Esophagus squamous epithelium (tissue), 4 donors: ENCODE results near the gene VIL1.

Experiments used
- POLR2A ChIP-seq, 4 donors: fragments of 450-650 bp; IDR thresholded peaks; one replicate each; pipeline ENCODE4 v1.6.1; 2017; ENCODE audit warnings: antibody characterized with exemption in 4 of 4, mild to moderate bottlenecking in 4 of 4, moderate library complexity in 3 of 4
- TF ChIP-seq, protein P1 (sequence below), 6 experiments: fragments of 450-650 bp in 4 of 6; fragments of 200-600 bp in 2 of 6; sonication (generic) in 2 of 6; IDR thresholded peaks; one replicate each; pipeline ENCODE4 v1.5.1; 2016 to 2019; ENCODE audit warnings: antibody characterized with exemption in 6 of 6, mild to moderate bottlenecking in 4 of 6, moderate library complexity in 4 of 6

DNA sequence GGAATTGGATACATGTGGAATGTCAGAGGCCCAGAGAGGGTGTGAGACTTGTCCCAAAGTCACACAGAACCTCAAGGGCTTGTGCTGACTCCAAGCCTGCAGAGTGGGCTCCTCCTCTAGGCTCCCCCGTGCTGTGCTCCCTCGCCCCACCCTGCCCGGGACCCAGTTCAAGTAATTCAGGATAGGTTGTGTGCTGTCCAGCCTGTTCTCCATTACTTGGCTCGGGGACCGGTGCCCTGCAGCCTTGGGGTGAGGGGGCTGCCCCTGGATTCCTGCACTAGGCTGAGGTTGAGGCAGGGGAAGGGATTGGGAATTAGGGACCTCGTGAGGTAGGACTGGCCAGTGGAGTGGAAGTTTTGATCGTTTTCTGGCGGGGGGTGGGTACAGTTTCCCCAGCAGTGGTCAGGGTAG lies 16.4 kb upstream of the VIL1 start:
- TF ChIP-seq, protein P1, sequence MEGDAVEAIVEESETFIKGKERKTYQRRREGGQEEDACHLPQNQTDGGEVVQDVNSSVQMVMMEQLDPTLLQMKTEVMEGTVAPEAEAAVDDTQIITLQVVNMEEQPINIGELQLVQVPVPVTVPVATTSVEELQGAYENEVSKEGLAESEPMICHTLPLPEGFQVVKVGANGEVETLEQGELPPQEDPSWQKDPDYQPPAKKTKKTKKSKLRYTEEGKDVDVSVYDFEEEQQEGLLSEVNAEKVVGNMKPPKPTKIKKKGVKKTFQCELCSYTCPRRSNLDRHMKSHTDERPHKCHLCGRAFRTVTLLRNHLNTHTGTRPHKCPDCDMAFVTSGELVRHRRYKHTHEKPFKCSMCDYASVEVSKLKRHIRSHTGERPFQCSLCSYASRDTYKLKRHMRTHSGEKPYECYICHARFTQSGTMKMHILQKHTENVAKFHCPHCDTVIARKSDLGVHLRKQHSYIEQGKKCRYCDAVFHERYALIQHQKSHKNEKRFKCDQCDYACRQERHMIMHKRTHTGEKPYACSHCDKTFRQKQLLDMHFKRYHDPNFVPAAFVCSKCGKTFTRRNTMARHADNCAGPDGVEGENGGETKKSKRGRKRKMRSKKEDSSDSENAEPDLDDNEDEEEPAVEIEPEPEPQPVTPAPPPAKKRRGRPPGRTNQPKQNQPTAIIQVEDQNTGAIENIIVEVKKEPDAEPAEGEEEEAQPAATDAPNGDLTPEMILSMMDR (IDR thresholded peaks at IDR 0.05): no peak
- no peak for TF ChIP-seq POLR2A (IDR thresholded peaks at IDR 0.05)
